Right forelimb (tissue), 1 donor: Measurements from ENCODE around the gene SLC30A7.

ENCODE experiments used
- DNase-seq: peaks from one replicate; pipeline ENCODE4 v3.0.0-alpha.2; 2018

Gene SLC30A7

DNA sequence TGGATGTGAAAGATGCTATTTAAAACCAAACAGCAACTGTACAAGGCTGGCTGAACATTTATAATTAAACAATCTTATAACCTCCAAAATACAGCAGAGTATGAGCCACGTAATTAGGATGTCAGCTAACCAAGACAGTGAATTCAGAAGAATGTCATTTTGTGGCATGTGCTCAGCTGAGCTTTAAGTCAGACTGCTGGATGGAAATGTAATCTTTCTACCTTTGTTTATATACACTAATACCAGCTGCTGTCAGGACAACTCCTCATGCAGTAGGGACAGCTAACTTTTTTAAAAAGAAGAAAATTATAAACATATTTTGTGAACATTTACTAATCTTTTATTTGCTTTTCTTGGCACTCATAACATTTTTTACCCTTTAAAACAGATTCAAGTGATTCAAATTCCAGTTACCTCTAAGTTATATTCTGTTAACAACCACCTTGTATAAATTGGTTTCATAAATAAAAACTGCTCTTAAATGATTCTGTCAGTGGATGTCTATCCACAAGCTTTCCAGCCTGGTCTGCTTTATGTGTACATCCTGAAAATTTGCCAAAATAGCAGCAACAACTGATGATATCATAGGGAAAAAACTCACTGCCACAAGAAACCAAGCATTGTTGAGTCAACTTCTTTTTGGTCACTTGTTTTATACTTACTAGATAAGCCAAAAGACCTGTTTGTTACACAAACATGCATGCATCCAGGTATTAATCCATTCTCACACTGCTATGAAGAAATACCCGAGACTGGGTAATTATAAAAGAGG is 93.6 kb downstream of the SLC30A7 start:
- no peak for DNase-seq

DNA sequence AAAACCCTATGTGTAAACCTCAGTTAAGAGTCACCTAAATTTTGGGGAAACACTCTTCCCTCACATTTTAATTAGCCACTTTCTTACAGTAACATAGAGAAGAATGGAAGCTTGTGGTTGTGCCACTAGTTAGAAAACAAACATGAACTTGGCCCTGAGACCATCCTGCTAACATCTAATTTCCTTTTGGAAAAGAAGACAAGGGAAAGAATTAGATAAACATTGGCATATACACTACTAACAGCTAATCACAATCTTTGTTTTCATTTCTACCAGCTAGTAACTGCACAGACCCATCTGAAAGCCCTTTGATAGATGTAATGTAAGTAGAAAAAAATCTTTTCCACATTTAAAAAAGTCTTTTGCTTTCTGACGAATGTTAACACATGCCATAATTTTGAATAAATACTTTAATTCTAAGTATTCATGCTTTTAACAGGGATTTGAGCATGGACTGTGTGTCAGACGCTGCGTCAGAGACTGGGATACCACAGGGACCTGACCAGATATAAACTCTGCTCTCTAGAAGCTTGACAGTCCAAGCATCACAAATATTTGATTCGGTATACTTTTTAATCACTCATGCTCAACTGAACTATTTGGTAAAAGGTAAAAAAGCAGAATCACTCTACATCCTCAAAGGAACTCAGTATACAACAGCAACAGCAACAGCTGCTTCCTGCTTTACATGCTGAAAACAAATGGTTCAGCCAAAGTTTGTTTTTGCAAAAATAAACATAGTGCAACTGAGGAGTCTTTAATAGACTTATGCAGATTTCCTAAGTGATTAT is 99.5 kb downstream of the SLC30A7 start:
- DNase-seq, result no peak

DNA sequence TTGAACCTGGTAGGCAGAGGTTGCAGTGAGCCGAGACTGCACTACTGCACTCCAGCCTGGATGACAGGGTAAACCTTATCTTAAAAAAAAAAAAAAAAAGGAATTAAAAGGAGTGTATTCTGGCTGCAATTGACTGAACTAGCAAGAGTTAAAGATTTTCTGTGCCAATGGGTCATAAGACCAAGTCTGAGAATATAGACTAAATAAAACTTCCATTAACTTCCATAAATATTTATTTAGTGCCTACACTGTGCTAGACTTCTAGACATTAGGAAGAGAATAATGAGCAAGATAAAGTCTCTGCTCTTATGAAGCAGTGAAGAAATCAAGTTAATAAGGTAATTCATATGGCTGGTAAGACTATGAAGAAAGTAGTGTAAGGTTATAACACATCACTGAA is 102.5 kb downstream of the SLC30A7 start:
- DNase-seq, result no peak

DNA sequence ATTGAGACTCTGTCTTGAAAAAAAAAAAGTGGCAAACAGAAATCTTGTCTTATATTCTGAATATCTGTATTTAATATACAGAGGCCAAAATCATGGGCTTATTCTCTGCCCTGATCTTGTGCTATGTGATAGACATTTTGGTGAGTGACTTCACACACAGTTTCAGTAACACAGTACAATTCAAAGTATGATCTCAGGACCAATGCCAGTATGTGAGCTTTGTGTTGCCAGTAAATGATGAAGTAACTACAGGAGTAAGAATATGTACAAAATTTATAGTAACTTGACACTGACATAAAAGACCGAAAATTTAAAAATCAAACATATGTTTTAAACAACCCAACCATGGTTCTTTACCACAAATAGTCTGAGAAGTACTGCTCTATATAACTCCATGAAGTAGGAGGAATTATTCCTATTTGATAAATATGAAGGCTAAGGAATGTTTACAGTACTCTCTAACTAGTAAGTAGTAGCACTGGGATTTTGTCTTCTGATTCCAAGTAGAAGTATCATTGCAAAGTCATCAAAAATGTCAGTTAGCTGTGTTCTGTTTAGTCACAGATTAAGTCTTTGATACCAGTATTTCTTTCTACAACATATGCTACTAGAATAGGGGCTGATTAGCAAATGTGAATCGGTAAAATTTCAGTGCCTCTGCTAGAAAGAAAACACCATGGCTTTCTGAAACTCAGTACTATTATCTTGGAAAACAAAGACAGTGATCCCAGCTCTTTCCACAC is 104.4 kb downstream of the SLC30A7 start:
- no peak for DNase-seq

DNA sequence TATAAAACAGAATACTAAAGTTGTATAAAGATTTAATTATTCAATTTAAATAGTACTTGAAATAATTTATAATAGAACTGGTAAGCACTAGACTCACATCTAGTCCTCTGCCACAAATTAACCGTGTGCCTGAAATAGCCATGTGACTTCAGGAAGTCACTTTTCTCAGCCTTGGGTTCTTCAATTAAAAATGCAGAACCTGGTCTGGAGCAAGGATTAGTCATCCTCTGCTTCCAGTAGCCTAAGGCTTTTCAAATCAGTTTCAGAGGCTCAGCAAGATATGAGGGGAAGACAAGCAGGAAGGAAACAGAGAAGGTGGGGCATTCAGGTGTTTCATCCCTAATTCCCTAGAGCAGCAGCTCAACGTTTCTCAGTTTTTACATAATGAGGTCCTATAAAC is 106.7 kb downstream of the SLC30A7 start:
- DNase-seq, result no peak

DNA sequence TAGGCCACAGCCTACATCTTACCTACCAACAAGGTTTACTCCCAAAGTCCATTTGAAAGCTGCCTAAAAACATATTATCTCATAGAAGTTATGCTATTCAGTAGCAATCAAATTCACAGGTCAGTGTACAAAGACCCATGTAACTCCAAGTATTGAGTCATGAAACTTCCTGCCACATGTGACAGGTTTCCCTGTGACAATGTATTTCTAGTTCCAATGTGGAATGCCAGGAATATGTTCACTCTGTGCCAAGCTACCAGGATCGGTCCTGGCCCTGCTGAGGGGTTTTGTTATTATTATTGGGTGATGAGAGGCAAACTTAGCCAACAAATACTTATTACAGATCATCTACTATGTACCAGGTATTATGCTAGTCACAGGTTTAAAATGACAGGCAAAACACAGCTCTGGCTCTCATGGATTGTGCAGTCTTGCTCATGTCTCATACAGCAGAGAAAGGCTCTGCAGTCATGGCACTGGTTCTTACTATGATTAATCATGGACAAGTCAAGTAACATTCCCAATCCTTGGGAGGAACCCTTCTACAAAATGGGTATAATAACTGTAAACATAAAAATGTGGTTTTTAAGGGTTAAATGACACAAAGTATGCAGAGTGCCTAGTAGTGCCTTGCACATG is 107.2 kb downstream of the SLC30A7 start:
- DNase-seq, result no peak

DNA sequence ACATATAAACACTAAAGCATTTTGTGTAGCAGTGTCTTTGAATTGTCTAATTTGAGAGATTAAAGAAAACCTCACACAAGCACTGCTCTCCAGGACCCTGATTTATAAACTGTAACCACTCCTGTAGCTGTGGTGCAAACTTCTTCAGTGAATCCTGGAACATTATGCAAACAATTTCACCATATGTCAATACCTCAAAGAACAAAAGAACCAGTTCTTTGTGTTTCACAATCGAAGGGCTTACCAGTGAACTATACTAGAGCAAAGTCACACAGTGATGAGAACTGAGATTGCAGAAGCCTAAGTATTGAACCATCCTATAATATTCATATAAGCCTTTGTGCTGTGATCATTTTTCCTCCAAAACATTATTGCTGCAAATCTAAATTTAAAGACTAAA is 108.2 kb downstream of the SLC30A7 start:
- no peak for DNase-seq

DNA sequence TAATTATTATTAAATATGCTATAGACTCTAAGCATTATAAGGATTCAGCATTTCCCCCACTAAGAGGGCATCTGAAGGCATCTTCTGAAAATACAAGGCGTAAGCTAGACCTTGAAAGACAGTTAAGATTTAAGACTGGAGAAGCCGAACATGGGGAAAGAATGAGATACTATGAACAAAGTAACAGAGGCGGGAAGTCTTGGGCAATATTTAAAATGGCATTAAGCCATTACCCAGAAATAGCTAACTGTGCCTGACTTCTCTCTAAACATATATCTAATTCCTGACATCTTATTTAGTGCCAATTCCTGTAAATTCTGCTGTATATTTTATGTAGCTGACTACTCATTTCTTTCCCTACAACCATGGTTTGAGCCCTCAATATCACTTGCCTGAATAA is 108.8 kb downstream of the SLC30A7 start:
- no peak for DNase-seq

DNA sequence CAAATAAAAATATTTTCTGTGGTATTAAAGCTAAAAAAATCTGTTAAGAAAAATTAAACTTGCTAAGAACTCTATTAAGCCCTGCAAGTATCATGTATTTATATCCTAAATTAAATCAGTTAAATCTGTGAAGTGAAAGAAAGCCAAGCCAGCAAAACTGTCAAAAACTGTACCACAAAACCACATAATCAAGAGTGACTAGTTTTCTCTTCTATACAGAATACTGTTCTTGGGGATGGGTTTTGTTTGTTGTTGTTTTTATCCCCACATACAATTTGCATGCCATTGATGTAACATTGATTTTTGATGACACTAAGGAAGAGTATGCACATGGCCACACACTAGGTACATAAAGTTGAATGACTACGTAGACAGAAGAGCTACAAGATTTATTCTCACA is 109.3 kb downstream of the SLC30A7 start:
- no peak for DNase-seq

DNA sequence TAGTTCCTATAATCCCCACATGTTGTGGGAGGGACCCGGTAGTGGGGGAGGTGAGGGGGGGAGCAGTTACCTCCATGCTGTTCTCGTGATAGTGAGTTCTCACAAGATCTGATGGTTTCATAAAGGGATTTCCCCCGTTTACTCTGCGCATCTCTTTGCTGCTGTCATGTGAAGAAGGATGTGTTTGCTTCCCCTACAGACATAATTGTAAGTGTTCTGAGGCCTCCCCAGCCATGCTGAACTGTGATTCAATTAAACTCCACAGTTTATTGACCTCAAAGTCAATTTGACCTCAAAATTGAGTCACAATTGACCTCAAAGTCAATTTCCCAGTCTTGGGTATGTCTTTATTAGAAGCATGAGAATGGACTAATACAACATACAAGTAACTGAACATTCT is 110.0 kb downstream of the SLC30A7 start:
- no peak for DNase-seq

DNA sequence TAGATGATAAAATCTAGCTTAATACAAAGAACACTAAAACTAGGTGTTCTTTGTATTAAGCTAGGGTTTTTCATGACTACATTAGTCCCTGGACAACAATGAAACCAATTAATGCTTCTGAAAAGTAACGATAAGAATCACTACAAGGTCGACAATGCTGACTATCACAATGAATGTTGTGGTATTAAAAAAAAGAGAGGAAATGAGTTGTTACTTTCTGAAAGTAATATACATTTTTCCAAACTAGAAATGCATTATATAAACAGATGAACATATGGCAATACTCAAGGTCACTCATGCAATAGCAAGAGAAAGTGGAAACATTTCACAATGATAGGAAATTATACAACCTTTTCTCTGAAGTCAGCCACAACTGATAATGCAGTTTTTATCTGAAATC is 110.7 kb downstream of the SLC30A7 start:
- DNase-seq, result no peak

DNA sequence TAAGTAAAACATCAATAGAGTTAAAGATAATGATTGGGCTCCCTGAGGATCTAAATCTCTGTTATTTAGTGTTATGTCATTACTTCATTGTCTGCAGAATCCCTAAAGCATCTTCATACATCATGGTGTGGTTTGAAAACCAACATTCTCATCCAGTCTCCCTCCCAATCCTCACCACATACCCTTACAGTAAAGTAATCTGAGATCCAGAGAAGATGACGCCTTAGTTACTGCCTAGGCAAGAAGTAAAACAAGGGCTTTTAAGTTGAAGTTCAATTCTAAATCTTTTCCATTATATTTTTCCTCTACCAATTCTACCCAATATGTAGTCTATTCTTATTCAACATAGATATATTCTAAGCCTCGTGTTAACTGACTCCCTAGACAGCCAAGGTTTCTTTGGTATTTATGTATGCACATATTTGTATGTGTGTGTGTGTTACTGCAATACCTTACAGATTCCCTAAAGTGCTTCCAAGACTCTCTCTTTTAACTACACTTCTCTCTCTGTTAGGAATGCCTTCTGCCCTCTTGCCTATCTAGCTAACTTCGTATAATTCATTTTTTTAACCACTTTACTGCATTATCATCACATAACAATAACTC is 112.4 kb downstream of the SLC30A7 start:
- DNase-seq, result no peak

DNA sequence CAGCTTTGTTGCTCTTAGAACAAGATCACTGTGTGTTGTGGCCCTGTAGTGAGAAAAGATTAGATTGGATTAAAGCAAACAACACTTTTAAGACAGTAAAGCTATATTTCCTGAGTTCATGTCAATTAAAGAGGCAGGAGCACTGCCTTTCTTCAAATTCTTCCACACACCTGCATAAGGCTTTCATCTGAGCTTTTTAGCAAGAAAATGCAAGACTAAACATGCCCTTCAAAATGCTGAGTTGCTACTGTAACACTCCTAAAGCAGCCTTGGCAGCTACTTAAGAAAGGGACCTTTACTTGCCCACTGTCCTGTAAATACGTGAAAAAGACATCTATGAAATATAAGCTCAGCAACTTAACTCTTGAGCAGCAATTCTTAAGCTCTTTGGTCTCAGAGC is 117.9 kb downstream of the SLC30A7 start:
- no peak for DNase-seq

DNA sequence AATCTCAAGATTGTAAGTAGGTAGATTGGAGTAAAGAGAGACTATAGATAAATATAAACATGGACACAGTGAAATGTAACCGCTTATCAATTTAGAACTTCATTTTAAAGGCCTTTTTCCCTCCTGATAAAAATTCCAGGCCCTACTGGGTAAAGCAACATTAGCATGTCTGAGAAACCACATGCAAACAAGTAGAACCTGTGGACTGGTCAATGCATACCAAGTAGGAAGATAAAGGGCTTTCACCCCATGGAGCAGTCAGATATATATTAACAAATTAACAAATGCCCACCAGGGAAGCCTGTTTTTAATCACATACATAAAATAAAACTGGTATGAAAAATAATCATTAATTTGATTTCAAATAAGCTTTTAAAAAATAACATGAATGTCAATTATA is 121.6 kb downstream of the SLC30A7 start:
- DNase-seq, result no peak

DNA sequence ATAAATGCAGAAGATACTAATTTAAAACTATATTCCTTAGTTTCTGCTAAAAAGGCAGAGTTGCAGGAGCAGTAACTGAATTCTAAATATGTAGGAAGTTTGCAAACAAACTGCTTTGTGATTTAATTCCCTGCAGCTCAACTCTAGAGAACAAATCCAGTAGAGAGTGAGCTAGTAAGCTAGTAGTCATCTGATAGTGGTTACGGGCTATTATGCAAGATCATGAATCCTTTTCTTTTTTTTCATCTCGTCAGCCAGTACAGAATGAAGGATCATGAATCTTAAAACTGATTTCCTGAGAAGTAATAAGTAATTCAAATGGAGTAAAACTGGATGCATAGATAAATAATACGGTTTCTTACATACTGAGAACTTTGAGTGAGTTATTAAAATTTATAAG is 126.4 kb downstream of the SLC30A7 start:
- no peak for DNase-seq

DNA sequence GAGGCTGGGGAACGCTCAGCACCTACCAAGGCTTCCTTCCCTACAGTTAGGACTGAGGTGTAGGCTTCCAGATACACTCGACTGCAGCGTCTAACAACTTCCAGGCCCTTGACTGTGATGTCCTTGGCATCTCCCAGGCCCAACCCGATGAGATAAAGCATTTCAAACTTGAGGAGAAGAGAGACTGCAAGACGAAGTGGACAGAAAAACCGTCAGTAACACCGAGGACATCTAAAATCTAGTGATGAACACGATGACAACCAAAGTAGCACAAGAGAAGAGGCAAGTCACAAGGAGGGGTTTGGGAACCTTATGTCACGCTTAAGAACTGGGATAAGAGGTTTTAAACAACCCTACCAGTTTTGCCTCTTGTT is 129.4 kb downstream of the SLC30A7 start:
- DNase-seq, result peak; percentile 58

DNA sequence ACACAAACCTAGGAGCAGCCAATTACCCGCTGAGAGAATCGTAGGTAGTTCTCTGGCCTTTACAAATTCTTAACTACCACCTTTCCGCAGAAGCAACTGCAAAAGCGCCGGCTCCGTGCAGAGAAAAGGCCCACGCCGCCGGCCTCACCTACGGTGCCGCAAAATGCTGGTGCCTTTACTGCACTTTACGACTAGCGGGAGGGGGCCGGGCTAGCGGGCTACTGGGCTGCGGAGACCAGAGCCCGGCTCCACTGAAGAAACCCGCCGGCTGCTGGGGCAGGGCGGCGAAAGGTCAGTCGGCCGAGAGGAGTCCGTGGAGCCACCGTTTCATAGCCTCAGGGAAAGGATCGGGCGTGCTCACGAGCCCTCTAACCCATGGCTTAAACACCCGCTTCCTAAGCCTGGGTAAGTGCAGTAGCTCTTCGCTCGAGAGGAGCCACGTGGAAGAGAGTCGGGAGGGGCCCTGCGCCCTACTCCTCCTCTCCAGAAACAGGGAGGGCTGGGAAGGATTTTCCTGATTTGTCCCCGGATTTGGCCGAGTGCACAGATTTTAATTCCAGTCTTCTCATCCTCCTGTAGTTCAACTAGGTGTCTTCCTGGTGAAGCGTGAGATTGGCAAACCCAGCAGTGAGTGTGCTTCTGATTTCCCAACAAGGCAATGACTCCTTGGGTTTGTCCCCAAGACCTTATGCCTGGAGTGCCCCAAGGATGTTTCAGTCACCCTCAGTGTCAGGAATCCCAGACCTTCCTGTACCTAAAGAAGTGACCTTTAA is 130.0 kb downstream of the SLC30A7 start, which contains the start of gene DPH5:
DPH5 (minus strand) TSS at position 128 of the 773 bp plus-strand sequence. CDS start 341 bp downstream, outside the sequence.
- DNase-seq, result peak; percentile 94

DNA sequence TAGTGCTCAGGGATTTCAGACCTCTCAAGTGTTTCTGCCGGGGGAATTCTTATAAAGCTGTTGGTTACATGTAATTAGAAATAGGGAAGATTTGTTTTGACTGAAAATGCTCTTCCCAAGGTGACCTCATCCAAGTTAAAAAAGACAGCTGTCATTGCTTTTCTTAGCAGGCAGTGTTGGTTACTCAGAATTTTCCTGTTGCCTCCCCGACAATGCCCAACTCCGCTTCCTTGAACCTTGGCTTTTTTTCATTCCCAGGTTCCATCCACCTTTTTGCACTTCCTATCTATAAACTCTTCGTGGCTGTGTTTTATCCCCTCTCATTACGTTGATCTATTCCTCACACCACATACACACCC is 130.5 kb downstream of the SLC30A7 start:
- DNase-seq, result no peak

DNA sequence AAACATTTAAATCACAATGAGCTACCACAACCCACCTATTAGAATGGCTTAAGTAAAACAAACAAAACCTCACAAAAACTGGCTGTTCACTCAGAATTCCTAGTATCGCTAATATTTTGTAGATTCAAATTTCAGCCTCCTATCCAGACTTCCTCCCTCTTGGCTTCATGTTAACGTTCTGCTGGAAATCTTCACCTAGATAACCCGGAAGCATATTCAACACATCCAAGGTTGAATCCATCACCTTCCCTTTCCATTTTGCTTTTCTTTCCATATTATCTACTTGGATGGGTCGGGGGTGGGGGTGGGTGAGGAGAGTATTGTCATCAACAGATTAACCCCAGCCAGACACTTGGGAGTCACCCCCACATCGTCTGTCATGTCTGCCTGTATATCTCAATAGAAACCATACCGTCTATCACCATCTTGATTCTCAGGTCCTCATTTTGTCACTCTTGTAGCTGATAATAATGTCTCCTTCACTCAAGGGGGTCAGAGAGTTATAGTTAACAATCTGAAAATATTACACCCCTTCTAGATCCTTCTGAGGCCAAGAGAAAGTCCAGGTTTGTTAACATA is 131.4 kb downstream of the SLC30A7 start:
- no peak for DNase-seq

DNA sequence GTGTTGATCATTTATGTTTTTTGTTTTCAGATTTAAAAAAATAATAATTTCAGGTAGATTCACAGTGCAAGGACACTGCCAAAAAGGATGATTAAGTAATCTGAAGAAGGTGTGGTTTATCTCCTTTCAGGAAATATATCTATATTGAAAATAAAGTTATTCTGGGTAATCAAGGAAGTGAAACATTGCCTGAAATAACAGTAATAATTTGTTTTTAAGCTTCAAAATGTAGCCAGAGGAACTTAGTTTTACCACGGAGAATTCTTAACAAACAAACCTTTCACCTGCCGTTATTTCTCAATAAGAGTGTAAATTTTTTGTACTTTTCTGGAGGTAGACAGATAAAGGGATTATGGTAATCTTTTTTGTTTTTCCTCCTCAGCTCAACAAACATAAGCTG is 132.6 kb downstream of the SLC30A7 start:
- DNase-seq, result no peak

DNA sequence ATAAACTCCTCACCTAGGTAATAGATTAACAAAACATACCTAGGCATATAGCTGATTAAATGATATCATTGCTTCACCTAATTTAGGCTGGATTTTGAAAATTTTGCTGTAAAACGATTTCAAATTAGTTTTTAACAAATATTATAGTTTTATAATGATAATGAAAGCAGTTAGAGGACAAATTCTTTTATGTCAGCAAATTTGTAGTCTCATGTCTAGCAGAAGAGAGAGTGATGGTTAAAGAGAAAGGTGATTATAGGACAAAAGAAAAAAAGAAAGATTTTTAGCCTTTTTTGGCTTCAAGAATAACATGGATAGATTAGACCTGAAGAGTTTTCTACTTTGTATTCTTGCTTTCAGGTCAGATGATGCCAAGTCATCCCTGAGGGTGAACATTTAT is 133.3 kb downstream of the SLC30A7 start:
- no peak for DNase-seq

DNA sequence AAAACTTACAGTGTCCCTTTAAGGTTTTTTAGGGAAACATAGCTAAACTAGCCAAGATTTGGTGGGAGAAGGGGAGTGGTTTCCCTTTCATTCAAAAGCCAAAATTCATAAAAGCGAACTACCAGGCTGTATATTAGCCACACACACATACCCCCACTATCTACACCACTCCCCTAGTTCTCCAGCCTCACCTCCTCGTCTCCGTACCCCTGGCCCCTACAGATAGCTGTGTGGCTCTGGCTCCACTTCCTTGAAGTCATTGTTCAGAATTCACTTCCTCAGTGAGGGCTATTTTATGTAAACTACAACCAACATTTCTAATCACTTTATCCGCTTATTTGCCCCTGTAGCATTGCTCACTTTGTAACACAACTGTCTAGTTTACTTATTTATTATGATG is 135.0 kb downstream of the SLC30A7 start:
- no peak for DNase-seq
